Testis (tissue), 5 donors: ENCODE data around the gene PLEKHM3. TPM values are rescaled to one million over a fixed set of nuclear protein-coding genes. Genes with fewer than 3 reads are reported as not detected.

Experiments
- DNase-seq: peaks from one replicate; pipeline ENCODE4 v3.0.0-alpha.2; 2019
- H3K27ac ChIP-seq, 2 donors: fragments of 200-600 bp; sonication (generic); one replicate each; pipeline ENCODE4 v1.5.1; 2019
- H3K27me3 ChIP-seq: fragments of 200-600 bp; sonication (generic); one replicate; pipeline ENCODE4 v1.5.1; 2019
- H3K36me3 ChIP-seq: fragments of 200-600 bp; sonication (generic); one replicate; pipeline ENCODE4 v1.5.1; 2017; ENCODE audit warnings: low read depth; ENCODE audit errors: missing control alignments
- H3K4me1 ChIP-seq: fragments of 200-600 bp; sonication (generic); one replicate; pipeline ENCODE4 v1.5.1; 2019
- H3K4me3 ChIP-seq, 2 donors: fragments of 200-600 bp; sonication (generic); one replicate each; pipeline ENCODE4 v1.5.1; 2017 to 2019
- H3K9me3 ChIP-seq: fragments of 200-600 bp; sonication (generic); one replicate; pipeline ENCODE4 v1.5.1; 2017
- POLR2A ChIP-seq: fragments of 450-650 bp; IDR thresholded peaks from one replicate; pipeline ENCODE4 v1.6.1; 2017; ENCODE audit warnings: antibody characterized with exemption, mild to moderate bottlenecking, moderate library complexity
- WGBS, 2 donors: methylation state at CpG; one replicate each; pipeline ENCODE4 v1.1.5; 2018; 5-methylcytosine and 5-hydroxymethylcytosine counted together
- intact Hi-C: fragments of 100-400 bp; cut with DNase I; formaldehyde crosslinking; loops from one replicate; pipeline ENCODE4 v1.15.1; 2023; ENCODE audit warnings: low total_unique reads
- long read RNA-seq, 2 donors: transcript quantifications; one replicate each; lab custom pipeline, GENCODE V29; 2026
- polyA plus RNA-seq: library from polyadenylated mRNA; stranded (reverse); fragments of 350-450 nt; fragmentation: Illumina TruSeq; extraction: RNeasy Lipid Tissue Mini Kit (QIAGEN cat#74804); gene quantifications from one replicate; pipeline ENCODE4 v1.2.3, GENCODE V29; 2014; ENCODE audit warnings: low read depth, low replicate concordance; ENCODE audit not compliant: insufficient read depth
- total RNA-seq, 2 donors: library from RNA; depleted of rRNA; stranded (reverse); fragments of >200 nt; gene quantifications; one replicate each; pipeline ENCODE4 v1.2.3, GENCODE V29; 2016
- TF ChIP-seq, protein P1 (sequence below), 3 experiments: fragments of 450-650 bp in 2 of 3; fragments of 200-600 bp in 1 of 3; sonication (generic) in 1 of 3; IDR thresholded peaks; one replicate each; pipeline ENCODE4 v1.5.1; 2016 to 2019; ENCODE audit warnings: antibody characterized with exemption in 3 of 3, mild to moderate bottlenecking in 2 of 3, moderate library complexity in 1 of 3

The PLEKHM3 gene, protein sequence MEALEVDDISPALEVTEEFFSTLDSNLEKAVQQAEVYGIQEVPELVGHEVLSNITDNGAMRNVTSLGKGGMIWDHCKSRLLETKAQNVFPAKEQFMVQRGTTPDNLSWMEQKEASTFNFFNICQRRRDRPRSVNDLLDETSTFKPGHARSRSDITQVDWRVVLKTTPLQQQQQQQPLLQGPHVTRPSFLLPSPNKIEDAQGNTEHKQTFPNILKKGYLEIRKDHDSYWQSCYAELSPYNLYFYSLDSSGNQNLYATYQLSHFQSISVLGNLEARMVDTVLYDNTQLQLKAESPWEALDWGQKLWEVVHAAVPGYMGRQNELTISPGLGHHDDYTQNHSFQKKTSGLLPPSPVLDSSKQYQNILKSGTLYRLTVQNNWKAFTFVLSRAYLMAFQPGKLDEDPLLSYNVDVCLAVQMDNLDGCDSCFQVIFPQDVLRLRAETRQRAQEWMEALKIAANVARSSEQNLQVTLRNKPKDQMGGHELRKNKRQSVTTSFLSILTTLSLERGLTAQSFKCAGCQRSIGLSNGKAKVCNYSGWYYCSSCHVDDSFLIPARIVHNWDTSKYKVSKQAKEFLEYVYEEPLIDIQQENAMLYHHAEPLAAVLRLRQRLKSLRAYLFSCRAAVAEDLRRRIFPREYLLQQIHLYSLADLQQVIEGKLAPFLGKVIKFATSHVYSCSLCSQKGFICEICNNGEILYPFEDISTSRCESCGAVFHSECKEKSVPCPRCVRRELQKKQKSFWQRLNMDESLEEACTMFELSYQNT
- total RNA-seq (10 to 100 TPM; 21.9 to 24.6 TPM), polyA plus RNA-seq (12.5 TPM)
- long read RNA-seq, donor 1, full-length matches to known transcripts = 1 of 1 reads
- long read RNA-seq, donor 1, partial matches to known transcripts = 0 of 1 reads
- long read RNA-seq, donor 1, other reads (novel, unspliced or antisense) = 0 of 1 reads
- long read RNA-seq, donor 2 = 0 reads

DNA sequence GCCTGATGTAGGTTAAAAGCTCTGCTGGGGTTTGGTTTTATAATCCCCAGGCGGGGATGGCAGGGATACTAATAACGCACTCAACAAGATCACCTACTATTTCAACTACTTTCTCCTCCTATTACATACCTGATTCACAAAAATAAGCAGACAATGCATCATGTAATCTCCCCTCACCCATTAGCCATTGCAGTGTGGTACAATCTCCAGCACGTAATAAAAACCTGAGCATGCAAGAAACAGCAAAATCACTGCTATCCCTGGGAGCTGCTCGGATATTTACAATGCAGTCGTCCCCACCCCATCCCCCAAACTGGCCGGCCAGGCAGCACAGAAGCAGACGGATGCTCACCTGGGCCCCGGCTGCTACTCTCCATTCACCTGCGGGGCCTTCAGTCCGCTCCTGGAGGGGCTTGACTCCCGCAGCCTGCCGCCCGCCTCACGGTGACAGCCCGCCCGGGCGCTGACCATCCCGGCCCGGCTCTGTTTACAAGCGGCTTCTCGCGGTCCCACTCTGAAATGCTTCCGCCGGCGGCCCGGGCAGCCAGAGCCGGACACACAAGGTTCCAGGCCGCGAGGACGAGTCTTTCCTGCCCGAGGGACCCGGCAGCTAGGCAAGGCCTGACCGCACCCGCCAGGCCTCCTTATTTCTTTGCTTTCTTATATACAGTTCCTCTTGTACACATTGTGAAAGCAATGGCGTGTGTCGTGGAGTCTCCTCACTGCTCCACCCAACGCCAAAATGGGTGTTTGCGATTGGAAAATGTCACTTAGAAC is at the start of gene PLEKHM3:
Gene PLEKHM3, minus strand, starts transcription at position 491 of the 777 bp plus-strand sequence. CDS start 23,888 bp downstream, outside the sequence.
- Histone ChIP-seq H3K27ac (peak within 1 kb of the TSS; percentile 52 to 79), H3K4me3 (peak within 1 kb of the TSS; percentile 73 to 74), H3K36me3 (no peaks in the 10 kb centered on the region), H3K9me3 (no peaks in the 10 kb centered on the region), H3K4me1 (peaks cover 5% of the 10 kb centered on the region), H3K27me3 (no peaks in the 10 kb centered on the region)
- TF ChIP-seq, protein P1, sequence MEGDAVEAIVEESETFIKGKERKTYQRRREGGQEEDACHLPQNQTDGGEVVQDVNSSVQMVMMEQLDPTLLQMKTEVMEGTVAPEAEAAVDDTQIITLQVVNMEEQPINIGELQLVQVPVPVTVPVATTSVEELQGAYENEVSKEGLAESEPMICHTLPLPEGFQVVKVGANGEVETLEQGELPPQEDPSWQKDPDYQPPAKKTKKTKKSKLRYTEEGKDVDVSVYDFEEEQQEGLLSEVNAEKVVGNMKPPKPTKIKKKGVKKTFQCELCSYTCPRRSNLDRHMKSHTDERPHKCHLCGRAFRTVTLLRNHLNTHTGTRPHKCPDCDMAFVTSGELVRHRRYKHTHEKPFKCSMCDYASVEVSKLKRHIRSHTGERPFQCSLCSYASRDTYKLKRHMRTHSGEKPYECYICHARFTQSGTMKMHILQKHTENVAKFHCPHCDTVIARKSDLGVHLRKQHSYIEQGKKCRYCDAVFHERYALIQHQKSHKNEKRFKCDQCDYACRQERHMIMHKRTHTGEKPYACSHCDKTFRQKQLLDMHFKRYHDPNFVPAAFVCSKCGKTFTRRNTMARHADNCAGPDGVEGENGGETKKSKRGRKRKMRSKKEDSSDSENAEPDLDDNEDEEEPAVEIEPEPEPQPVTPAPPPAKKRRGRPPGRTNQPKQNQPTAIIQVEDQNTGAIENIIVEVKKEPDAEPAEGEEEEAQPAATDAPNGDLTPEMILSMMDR (IDR thresholded peaks at IDR 0.05) = no peak
- TF ChIP-seq POLR2A = no peak
- 1 to 3% methylated on average over 23 to 38 of the region's 38 CpGs for WGBS, 2 donors
- intact Hi-C loops = no loop called here
- peak; percentile 90 for DNase-seq

DNA sequence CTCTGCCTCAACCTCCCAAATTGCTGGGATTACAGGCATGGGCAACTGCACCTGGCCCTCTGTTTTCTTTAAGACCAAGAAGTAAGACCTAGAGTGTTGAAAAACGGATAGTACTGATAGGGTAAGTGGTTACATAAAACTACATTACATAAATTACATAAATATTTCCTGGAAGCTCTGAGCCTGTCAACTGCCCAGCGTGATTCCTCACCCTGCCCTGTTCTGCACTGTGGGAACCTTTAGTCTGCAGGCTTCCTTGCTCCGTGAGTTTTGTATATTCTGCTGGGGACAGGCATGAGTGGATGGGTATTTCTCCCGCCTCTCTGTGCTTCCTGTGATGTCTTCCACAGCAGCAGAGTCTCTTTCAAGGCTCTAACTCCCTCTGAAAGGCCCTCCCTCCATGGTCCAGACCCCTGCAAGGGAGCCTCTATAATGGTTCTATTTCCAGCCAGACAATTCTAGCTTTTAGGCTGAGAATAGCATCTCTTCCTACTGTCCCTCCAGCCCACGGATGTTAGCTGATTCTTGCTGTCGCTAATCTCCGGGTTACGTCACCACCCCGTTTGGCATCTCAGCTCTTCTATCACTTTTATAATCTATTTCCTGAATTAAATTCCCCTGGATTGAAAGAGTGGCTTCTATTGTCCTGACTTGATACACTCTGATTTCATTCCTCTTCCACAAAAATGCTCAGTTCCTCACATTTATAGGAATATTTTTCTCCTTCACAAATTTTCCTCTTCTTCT is 49.5 kb upstream of the PLEKHM3 start:
- H3K4me1 ChIP-seq = no peaks in the 10 kb centered on the region
- no peak overlapping the region for H3K4me3 ChIP-seq
- TF ChIP-seq POLR2A = no peak
- TF ChIP-seq, protein P1 (IDR thresholded peaks at IDR 0.05) = no peak
- intact Hi-C loops = loop anchor here (10.0 kb wide), 1 partner anchor 330 kb away; no protein-coding TSS in a partner anchor
- H3K36me3 ChIP-seq = no peaks in the 10 kb centered on the region
- H3K27ac ChIP-seq = no peak overlapping the region
- no peaks in the 10 kb centered on the region for H3K9me3 ChIP-seq
- WGBS, 2 donors = 54 to 65% methylated on average over 9 of the region's 9 CpGs
- H3K27me3 ChIP-seq = no peaks in the 10 kb centered on the region
- DNase-seq = no peak

DNA sequence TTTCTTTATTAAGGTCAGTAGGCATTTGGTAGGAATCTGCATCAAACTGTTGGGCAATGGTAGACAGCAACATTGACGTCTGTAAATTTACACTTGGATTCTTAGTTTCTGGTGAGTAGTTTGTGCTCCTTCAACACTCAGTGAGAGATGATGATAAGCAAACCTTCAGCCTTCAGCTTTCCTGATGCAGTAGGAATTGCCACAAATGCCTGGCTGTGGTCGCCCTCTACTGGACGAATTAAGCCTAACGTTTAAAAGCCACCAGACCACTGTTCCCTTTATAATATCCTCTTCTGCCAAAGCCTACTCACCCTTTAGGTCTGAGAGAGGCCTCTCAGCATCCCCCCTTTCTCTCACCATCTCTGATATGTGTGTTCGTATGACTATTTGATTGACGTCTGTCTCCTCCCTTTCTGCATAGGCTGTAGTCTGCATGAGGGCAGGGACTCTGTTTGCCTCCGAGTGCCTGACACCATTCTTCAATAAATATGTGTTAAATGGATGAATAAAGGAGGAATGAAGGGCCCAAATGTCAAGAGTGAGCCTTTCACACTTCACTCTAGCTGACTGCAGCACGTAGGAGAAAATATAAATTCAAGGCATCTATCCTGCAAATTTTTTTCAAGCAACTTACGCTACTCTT is 47.0 kb upstream of the PLEKHM3 start:
- Histone ChIP-seq H3K4me1 (no peaks in the 10 kb centered on the region), H3K4me3 (no peak overlapping the region), H3K9me3 (no peaks in the 10 kb centered on the region), H3K27me3 (no peaks in the 10 kb centered on the region), H3K36me3 (no peaks in the 10 kb centered on the region), H3K27ac (no peak overlapping the region)
- 32 to 33% methylated on average over 9 of the region's 9 CpGs for WGBS, 2 donors
- peak; percentile 83 for DNase-seq
- TF ChIP-seq POLR2A = no peak
- TF ChIP-seq, protein P1 (IDR thresholded peaks at IDR 0.05) = peak in 2 of 3 experiments; percentile 64 to 77
- intact Hi-C loops = loop anchor here (10.0 kb wide), 1 partner anchor 328 kb away; no protein-coding TSS in a partner anchor
